ENCODE results near the gene MGRN1. TPM values are rescaled to one million over a fixed set of nuclear protein-coding genes. Genes with fewer than 3 reads are reported as not detected.

MGRN1 gene
- total and polyA plus RNA-seq, 2 of the 13 experiments (the other 11 are each of a cell fraction or from before 2014, with no cell fraction given), result 11.9 to 12.6 TPM

- no peak for TF ChIP-seq HNF1B (CRISPR knock-in tag; IDR thresholded peaks at IDR 0.05)
- no peak for TF ChIP-seq KLF9 (CRISPR knock-in tag; IDR thresholded peaks at IDR 0.05; ENCODE audit: low read depth)
- peak; percentile 31 for TF ChIP-seq AGO2 (optimal IDR thresholded peaks at IDR 0.05; ENCODE audit: low read depth, low read length)
- no peak for TF ChIP-seq ZBTB46 (CRISPR knock-in tag; IDR thresholded peaks at IDR 0.05; ENCODE audit: borderline replicate concordance)
- no peak for TF ChIP-seq FOXO1 (CRISPR knock-in tag; IDR thresholded peaks at IDR 0.05)
- no peak for TF ChIP-seq TP53 (CRISPR knock-in tag; conservative IDR thresholded peaks at IDR 0.05)
- TF ChIP-seq, protein P1, sequence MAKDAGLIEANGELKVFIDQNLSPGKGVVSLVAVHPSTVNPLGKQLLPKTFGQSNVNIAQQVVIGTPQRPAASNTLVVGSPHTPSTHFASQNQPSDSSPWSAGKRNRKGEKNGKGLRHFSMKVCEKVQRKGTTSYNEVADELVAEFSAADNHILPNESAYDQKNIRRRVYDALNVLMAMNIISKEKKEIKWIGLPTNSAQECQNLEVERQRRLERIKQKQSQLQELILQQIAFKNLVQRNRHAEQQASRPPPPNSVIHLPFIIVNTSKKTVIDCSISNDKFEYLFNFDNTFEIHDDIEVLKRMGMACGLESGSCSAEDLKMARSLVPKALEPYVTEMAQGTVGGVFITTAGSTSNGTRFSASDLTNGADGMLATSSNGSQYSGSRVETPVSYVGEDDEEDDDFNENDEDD (CRISPR knock-in tag; IDR thresholded peaks at IDR 0.05; ENCODE audit: borderline replicate concordance), result no peak
- 0 out of 2 replicates have a peak, but pooled peaks have one; percentile 6 for TF ChIP-seq ZBTB33 (CRISPR knock-in tag; IDR thresholded peaks at IDR 0.05)
- peak; percentile 90 for TF ChIP-seq ZBTB38 (CRISPR knock-in tag; IDR thresholded peaks at IDR 0.05)
- no peak for TF ChIP-seq ZNF703 (CRISPR knock-in tag; IDR thresholded peaks at IDR 0.05; ENCODE audit: borderline replicate concordance)
- 0 out of 2 replicates have a peak, but pooled peaks have one; percentile 30 for TF ChIP-seq HNRNPL (IDR thresholded peaks at IDR 0.05; ENCODE audit: low read depth, low read length)
- no peak for TF ChIP-seq ZNF784 (CRISPR knock-in tag; IDR thresholded peaks at IDR 0.05; ENCODE audit: borderline replicate concordance)
- no peak for TF ChIP-seq SOX6 (IDR thresholded peaks at IDR 0.05)
- no peak for TF ChIP-seq SOX6 (CRISPR knock-in tag; IDR thresholded peaks at IDR 0.05)
Observed at GRCh38 chr16:4652561-4652960, 27.9 kb downstream of the MGRN1 start (continued).

Data from HepG2 (cell line).